ENCODE results near the gene ARHGEF10L.

The ARHGEF10L gene

DNA sequence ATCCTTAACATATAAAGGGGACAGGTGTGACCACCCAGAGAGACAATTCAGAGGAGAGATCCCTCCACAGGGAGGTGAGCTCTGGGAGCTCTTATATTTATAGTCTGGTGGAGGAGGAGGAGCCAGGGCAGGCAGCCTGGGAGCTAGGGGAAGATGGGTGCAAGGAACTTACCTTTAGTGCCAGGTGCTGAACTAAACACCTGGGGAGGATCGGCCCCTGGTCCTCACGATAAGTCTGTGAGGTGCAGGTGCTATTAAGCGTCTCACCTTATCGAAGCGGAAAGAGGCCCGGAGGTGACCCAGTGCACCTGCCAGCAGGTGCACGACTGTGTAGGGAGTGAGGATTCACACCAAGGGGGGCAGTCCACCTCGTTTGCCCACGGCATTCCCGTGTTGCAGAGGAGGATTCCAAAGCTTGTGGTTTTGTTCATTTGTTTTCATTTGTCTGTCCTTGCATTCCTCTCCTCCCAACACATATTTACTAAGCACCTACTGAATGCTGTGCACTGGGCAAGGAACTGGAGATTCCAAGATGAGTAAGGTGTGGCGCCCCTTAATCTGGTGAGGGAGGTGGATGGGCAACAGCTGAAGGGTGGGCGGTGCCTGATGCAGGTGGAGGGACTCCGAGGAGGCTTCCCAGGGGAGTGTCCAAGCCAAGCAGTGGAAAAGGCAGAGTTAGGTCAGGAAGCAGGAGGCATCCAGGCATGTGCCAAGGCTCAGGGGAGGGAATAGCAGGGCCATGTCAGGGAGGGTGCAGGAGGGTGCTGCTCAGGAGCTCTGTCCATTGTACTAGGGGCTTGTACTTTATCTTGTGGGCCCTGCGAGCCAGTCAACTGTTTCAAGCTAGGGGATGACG is 11.5 kb downstream of the ARHGEF10L start:
- no peak for DNase-seq

GRCh38 chr1:17551755-17552234 is 12.3 kb downstream of the ARHGEF10L start:
- no peak for DNase-seq

DNA sequence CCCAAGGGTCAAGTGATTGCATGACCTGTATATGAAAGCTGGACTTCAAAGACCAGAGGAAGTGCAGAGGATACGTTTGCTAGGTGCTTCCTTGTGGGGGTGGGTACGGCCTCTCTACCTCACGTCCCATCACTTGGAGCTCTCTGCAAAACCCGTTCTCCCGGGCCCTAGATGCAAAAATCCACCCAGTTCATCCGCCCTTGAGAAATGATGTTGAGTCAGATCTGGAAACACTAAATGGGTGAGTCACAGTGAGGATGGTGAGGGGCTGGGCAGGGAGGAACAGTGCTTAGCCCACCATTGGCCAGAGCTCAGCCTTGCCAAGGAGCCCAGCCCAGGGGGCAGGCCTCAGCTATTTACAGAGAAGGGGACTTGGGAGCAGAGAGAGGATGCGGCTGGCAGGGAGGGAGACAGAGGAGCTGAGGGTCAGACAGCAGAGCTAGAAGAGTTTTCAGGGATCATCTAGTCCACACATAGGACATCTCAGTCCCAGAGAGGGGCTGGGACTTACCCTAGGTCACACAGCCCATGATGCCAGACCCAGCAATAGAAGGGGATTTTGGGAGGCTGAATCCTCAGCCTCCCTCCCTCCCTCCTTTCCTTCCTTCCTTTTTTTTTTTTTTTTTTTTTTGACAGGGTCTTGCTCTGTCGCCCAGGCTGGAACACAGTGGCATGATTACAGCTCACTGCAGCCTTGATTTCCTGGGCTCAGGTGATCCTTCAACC is 14.6 kb downstream of the ARHGEF10L start:
- no peak for DNase-seq

GRCh38 chr1:17554954-17555353 is 15.5 kb downstream of the ARHGEF10L start:
- DNase-seq, result no peak

- DNase-seq, result no peak
These were observed 18.5 kb downstream of the ARHGEF10L start for GRCh38 chr1:17557986-17558385.

DNA sequence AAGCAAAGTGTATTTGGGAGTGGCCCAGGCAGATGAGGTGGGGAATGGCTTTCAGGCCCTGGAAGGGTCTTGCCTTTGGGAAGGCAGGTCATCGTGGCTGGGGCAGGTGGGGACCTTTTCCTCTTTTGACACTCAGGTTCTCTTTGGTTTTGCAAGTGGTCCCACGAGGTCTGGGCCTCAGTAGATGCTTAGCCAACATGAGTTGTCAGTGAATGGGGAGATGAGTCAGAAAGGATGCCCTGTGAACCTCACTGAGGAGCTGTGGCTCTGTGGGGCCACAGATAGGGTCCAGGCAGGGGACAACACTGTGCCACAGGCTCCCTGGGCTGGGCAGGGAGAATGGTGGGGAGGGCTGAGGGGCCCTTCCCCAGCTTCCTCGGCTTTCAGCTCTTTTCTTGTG is 19.0 kb downstream of the ARHGEF10L start:
- DNase-seq, result no peak

DNA sequence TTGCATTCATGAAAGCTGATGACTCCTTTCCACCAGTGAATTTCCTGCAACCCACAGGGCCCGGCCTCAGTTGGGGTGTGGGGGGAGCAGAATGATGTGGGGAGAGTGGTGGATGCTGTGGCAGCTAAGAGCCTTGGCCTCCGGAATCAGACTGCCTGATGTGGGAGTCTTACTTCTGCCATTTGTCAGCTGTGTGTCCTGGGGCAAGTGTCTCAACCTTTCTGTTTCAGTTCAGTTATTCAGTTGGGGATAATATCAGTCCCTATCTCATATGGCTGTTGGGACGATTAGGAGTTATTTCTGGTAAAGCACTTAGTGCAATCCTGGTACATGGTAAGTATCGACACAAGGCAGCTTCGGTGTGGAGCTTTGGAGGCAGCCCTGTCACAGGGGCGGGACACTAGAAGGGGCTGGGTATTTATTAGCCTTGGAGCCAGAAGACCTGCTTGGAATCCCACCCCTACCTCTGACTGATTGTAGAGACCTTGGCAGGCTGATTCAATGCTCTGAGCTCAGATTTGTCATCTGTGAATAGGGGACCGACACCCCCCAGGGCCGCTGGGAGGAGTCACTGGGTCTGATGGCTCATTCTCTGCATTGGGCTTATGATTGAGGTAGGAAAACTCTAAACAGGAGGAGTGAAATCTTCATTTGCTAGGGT is 19.6 kb downstream of the ARHGEF10L start:
- DNase-seq, result no peak

DNA sequence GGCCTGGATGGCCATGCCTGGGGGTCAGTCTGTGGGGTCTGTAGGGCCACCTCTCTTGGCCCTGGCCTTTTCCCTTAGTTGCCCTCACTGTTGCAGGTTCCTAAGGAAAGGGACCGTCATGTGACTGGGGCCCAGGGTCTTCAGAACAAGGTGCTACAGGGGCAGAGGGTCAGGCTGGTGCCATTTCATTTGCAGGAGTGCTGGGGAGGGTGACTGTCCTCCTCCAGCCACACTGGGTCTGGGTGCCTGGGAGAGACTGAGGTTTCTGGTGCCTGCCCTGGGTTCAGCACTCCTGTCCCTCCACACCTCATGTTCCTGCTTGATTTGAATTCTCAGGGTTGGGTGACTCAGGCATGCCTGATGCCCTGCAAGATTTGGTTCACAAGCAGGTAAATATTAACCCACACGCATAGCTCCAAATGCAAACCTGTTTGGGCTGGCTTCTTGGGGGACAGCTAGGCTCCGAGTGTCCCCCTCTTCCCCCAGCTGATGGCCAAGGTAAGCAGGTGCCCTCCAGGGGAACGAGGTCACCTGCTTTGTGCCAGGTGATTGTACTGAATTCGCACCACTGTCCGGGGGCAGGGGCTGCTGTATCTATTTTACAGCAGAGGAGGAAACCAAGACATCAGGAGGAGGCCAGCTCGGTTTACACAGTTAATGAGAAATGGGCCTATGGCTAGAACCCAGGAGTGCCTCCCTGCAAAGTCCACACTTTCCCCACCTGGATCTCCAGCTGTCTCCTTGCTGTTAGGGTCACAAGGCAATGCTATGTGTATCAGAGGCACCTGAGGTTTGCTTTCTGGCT is 20.3 kb downstream of the ARHGEF10L start:
- DNase-seq, result no peak

- DNase-seq, result no peak
These were observed 21.7 kb downstream of the ARHGEF10L start for GRCh38 chr1:17561247-17561548.

DNA sequence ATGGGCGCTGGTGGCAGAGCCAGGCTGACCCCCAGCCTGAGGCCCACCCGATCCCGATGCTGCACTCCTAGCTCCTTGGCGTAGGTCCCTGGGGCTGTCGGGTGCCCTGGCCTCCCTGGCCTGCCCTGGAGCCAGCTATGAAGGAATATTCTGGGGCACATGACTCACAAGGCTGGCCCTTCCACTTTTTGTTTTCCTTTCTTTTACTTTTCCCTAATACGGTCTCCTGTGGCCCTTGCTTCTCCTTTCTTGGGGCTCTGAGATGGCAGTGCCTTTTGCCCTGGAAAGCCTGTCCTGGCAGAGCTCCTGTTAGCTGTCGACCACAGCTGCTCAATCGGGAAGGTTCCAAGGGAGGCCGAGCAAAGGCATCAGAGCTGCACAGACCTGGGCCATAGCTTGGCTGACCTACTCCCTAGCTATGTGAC is 22.1 kb downstream of the ARHGEF10L start:
- DNase-seq, result no peak

GRCh38 chr1:17562375-17562774 is 22.9 kb downstream of the ARHGEF10L start:
- no peak for DNase-seq

DNA sequence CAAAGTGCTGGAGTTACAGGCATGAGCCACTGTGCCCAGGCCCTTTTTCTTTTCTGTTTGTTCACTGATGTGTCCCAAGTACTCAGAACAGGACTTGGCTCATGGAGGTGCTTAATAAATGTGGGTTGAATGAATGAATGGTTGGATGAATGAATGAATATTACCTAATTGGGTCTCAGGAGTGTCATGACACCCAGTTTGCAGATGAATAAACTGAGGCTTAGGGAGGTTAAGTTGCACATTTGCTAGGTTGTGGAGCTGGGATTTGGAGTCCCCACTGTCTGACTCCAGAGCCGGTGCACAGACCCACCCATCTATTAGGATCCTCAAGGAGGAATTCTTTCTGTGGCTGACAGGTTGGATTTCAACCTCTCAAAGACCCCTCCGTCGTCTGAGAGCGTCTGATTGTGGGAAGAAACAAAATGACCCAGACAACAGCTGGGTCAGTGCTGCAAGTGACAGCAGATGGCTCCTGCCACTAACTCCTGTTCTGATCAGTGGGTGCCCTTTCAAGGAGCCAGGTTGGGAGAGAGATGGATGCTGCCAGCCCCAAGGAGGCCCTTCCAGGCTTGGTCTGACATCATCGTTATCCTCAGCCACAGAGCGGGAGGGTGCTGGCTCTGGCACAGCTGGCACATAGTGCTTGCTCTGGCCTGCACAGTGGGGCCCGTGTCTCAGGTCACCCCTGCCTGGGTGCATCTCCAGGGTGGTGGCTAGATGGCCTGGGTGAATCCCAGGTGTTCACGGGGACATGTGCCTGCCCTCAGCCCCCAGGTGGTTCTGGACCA is 24.2 kb downstream of the ARHGEF10L start:
- DNase-seq, result no peak

DNA sequence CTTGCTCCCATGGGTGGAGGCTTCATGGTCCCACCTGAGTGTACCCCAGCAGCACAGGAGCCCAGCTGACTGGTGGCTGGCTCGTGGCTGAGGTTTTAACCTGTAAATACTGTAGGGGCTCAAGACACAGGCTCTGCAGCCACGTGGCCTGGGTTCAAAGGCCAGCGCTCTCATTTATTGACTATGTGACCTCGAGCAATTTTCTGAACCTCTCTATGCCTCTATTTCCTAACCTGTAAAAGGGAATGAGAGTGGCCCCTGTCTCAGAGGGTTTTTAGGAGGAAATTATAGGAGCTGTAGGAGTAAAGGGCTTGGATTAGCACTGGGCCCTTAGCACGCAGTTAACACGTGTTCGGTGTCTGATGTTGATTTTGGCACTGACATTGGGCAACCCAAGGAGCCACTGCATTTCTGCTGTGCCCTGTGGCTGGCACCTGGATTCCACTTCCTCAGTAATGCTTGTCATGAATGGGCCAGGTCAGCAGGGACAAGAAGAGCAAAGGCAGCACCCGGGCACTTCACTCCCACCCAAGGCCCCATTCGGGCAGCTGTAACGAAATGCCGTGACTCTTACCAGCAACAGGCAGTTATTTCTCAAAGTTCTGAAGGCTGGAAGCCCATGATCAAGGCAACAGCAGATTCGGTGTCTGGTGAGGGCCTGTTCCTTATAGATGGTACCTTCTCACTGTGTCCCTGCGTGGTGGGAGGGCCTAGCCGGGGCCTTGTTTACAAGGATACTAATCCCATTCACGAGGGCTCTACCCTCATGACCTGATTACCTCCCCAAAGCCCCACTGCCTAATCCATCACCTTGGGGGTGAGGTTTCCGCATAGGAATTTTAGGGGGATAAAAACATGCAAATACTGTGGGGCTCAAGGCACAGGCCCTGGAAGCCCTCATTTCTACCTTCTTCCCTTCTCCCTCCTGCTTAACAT is 25.2 kb downstream of the ARHGEF10L start:
- no peak for DNase-seq

DNA sequence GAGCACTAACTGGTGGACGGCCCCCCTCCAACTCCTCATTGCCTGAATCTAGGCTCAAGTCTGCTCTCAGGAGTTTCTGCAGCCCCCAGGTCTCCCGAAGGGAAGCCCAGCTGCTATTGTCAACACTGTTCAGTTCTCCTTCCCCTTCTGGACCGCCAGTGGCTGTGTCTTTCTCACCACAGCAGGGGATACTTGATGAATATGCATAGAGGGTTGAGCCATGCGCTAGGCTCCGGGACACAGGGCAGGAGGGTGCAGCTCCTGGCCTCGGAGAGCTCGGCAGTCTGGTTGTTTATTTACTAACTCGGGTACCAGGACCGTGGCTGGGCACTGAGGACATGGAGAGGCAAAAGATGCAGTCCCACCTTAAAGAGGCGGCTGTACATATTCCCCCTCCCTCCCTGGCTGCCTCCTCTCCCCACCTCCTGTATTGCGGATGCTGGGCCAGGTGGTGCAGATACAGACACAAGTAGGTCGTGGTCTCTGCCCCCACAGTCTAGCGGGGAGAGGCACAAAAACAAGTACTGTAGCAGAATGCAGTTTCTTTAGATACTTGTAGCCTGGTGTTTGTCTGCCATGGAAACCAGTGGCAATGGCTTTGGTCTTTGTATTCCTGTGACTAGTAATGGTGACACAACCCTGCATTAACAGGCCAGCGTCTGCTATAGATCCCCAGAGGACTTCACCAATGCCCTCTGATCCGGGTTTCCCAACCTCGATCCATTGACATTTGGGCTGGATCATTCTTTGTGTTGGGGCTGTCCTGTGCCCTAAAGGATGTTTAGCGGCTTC is 26.2 kb downstream of the ARHGEF10L start:
- no peak for DNase-seq

- no peak for DNase-seq
These were observed 26.9 kb downstream of the ARHGEF10L start for GRCh38 chr1:17566417-17566816.

DNA sequence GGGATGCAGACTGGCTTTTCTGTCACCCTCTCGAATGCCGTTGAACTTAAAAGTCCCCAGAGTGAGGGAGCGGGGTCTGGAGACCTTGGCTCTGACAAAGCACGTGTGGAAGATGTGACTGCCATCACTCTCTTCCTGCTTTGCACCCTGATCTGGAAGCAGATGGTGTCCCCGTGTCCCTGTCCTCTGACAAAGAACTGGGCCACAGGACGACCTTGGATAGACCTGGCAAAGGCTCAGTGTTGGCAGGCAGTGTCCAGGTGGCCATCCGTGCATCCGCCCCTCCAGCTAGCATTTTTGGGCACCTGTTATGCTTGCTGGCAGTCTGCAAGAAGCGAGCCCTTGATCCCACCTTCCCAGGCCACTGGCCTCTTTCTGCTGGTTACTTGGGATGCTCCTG is 27.4 kb downstream of the ARHGEF10L start:
- DNase-seq, result no peak

GRCh38 chr1:17567582-17567981 is 28.1 kb downstream of the ARHGEF10L start:
- DNase-seq, result no peak

GRCh38 chr1:17568014-17568900 is 28.8 kb downstream of the ARHGEF10L start:
- DNase-seq, result no peak
